HG03175 (cell line): ENCODE data around the gene GPD1L.

Experiments used
- ATAC-seq: cut with Tn5 transposase; IDR thresholded peaks from one replicate; pipeline ENCODE4 v1.9.1; 2021; ENCODE audit warnings: mild to moderate bottlenecking, moderate library complexity; ENCODE audit not compliant: unreplicated experiment

The GPD1L gene

DNA sequence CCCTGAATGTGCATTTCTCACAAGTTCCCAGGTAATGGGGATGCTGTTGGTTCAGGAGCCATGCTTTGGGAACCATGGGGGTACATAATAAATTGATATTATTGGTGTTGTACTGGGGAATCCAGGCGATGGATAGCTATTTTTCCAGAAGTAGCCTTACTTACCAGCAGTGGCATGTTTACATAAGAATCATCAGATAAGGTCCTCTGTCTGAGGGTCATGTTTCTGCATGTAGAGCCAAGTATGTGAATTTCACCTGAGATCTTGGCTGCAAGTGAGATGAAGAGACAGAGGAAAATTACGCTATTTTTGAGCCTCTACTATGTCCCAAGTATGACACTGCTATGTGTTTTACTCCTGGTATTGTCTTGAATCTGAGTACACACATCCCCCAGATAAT, 26.3 kb downstream of the GPD1L start:
- ATAC-seq = no peak

DNA sequence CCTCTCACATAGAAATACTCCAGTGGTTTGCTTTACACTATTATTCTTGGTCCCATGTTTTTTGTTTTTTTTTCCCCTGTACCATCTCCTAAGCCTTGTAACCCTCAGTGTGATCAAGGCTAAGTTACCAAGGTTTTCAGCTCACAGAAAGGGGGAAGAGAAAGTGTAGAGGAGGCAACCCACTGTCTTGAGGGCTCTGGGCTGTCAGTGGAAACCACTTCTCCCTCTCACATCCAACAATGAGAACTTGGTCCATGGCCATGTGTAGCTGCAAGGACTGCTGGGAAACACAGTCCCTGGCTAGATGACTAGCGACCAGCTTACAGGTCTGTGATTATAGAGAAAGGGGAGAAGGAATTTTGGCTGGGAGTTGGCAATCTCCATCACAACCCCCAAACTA, 30.3 kb downstream of the GPD1L start:
- ATAC-seq = no peak

DNA sequence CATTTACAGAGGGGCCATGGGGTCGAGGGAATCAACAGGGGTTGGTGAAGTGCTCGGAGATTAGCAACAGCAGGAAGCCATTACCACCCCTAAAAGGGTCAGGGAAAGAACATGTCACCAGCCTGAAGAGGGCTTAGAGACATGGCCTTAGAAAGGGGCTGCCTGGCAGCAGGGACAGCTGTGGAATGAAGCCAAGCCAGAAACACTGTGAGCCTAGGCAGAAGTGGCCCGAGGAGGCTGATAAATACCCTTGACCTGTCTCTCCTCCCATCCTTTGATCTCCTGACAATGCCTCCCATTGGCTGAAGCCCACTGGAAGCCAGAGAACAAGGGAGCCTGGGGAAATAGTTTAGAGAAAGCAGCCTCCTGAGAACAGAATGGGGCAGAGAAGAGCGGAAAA, 31.4 kb downstream of the GPD1L start:
- ATAC-seq = no peak

GRCh38 chr3:32138545-32139104, 32.2 kb downstream of the GPD1L start:
- ATAC-seq = no peak

- no peak for ATAC-seq
Observed at GRCh38 chr3:32140943-32141342, 34.5 kb downstream of the GPD1L start.

DNA sequence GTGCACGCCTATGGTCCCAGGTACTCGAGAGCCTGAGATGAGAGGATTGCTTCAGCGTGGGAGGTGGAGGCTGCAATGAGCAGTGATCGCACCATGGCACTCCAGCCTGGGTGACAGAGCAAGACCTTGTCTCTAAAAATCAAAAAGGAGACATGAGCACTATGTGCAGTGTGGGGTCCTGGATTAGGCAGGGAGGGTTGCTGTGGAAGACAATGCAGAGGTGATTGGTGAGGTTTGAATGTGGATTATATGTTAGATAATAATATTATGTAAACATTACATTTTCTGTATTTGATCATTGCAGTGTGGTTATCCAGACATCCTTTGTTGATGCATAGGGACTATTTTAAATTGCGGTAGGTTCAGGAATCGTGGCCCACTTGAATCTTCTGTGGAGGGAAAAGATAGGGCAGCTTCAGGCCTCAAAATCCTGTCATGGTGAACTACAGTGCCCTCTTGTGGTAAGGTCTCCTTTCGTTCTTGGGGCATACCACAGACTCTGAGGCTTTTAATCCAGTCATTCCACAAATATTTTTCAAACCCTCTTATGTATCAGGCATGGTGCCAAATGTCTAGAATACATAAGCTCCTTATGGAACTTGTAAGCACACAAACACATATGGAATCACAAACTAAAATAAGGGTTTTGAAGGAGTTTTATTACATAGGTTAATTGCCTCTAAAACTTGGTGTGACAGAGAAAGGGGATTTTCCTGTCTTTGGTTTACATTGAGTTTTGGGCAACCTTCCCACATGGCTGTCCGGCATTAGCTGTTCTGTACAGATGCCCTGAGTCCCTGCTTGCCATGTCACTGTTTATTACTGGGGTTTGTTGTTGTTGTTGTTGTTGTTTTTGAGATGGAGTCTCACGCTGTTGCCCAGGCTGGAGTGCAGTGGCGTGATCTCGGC, 37.7 kb downstream of the GPD1L start:
- ATAC-seq = peak; percentile 70

DNA sequence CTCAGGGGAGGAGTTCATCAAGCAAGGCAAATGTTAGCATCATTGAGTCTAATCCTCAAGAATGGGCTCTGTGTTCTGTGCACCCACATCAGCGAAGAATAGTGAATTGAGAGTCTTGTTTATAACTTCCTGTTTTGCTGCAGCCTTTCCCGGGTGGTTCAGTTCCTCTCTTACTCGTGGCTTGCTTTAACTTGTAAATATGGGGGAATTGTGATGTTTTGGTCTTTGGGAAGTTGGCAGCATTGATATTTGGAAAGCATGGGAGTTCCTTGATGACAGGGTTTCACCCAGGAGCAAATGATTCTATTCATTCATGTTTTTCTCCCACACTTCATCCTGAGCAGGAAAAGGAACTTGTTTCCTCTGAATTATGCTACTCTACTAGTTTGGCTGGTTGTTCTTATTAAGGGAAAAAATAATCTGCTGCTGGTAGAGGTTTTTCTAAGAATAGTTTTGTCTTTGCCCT, 40.4 kb downstream of the GPD1L start:
- no peak for ATAC-seq

DNA sequence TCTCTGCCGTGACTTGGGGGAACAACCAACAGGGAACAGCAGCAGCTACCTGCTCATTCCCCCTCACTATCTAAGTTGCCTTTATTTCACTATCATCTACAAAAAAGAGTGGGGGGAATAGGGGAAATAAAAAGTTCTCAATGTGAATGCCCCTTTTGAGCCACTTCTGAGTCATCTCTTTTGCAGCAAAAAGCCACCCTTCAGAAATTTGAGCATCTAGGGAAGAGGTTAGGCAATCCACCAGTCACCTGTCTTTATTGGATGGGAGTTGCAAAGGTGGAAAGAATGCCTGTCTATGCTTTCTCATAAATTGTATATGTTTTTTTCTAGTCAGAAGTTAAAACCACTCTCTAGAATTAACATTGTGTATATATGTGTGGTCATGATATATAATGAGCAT, 41.1 kb downstream of the GPD1L start:
- no peak for ATAC-seq

GRCh38 chr3:32147933-32148332, 41.5 kb downstream of the GPD1L start:
- ATAC-seq = no peak

GRCh38 chr3:32148351-32148750, 41.9 kb downstream of the GPD1L start:
- ATAC-seq = no peak

DNA sequence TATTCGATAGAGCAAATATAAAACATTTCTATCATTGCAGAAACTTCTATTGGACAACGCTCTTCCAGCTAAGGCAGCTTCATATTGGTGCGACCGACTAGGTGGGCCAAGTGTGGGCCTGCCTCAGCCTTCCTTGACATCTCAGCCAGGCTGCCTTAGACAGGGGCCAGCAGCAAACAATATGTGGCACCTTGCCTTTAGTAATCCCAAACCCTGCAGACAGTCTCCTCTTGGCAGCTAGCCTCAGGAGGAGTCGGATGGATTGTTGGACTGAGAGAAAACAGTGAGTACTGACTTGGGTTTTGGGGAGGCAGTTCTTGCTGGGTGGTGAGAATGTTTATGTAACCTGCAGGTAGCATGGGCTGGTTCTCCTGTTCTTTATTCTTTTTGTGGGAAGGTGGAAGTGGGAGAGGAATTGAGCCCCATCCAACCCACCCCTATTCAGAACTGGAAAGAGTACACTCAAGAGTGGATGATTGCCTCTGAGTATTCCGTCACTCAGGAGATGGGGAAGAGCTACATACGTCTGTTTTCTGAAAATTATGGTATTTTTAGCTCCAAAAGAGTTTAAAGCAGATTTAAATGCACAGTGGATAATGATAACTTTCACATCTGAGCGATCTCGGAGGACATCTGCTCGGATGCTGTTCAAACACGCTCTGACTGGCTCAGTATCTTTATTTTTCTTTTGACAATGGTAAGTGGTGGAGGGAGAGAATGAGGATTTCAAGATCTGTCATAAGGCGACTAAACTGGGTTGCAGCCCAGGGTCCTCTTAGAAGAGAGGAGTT, 47.2 kb downstream of the GPD1L start:
- ATAC-seq = no peak

- no peak for ATAC-seq
Observed at GRCh38 chr3:32154205-32154579, 47.8 kb downstream of the GPD1L start.

- no peak for ATAC-seq
Observed at GRCh38 chr3:32155117-32155516, 48.7 kb downstream of the GPD1L start.

GRCh38 chr3:32157600-32158264, 51.3 kb downstream of the GPD1L start:
- ATAC-seq = no peak

GRCh38 chr3:32160706-32161214, 54.3 kb downstream of the GPD1L start:
- no peak for ATAC-seq

- no peak for ATAC-seq
Observed at GRCh38 chr3:32165442-32165841, 59.0 kb downstream of the GPD1L start.

- ATAC-seq = no peak
Observed at GRCh38 chr3:32166654-32167053, 60.2 kb downstream of the GPD1L start.

GRCh38 chr3:32172420-32172819, 66.0 kb downstream of the GPD1L start:
- no peak for ATAC-seq

- ATAC-seq = no peak
Observed at GRCh38 chr3:32175607-32176197, 69.3 kb downstream of the GPD1L start.

- ATAC-seq = peak; percentile 56
Observed at GRCh38 chr3:32176989-32177701, 70.7 kb downstream of the GPD1L start.
